GM21423 (cell line): ENCODE measurements around the gene TAS2R4.
"Not testable (repeated sequence)": the region's sequence is repeated elsewhere in the genome, so short reads cannot be mapped to it uniquely, and the experiment has no call there.

ENCODE experiments used
- ATAC-seq: cut with Tn5 transposase; IDR thresholded peaks from one replicate; pipeline ENCODE4 v1.9.1; 2021; ENCODE audit warnings: mild to moderate bottlenecking, moderate library complexity; ENCODE audit not compliant: unreplicated experiment

Gene TAS2R4

DNA sequence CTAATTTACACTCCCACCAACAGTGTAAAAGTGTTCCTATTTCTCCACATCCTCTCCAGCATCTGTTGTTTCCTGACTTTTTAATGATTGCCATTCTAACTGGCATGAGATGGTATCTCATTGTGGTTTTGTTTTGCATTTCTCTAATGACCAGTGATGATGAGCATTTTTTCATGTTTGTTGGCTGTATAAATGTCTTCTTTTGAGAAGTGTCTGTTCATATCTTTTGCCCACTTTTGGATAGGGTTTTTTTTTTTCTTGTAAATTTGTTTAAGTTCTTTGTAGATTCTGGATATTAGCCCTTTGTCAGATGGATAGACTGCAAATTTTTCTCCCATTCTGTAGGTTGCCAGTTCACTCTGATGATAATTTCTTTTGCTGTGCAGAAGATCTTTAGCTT, 46.0 kb downstream of the TAS2R4 start:
- not testable (repeated sequence) for ATAC-seq
